ENCODE results near the gene SMC1A.
"Not testable (repeated sequence)": the region's sequence is repeated elsewhere in the genome, so short reads cannot be mapped to it uniquely, and the experiment has no call there.

Gene SMC1A

DNA sequence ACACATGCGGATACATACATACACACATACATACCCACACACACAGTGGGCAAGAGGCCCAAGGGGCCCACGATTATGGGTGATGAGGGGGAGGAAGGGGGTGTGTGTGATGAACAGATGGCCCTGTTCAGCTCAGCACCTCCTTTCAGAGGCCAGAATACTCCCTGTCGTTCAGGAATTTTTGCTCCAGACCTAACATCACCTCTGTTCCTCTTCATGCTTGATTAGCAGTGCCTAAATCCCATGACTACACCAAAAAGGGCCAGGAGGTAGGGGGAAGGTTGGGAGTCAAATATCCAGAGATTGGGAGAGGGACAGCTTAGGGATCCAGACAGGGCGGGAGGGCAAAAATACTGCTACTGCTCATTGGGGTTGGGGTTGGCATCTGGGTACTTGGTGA is 42.7 kb downstream of the SMC1A start:
- Histone ChIP-seq H3K27ac (ENCODE audit: low read depth in 2 of 2, low read length in 2 of 2) (no peak overlapping the region), H3K36me3 (ENCODE audit: control insufficient read depth in 2 of 2, insufficient read depth in 2 of 2, low read length in 2 of 2) (peaks cover 50 to 54% of the 10 kb centered on the region in 2 donors)

DNA sequence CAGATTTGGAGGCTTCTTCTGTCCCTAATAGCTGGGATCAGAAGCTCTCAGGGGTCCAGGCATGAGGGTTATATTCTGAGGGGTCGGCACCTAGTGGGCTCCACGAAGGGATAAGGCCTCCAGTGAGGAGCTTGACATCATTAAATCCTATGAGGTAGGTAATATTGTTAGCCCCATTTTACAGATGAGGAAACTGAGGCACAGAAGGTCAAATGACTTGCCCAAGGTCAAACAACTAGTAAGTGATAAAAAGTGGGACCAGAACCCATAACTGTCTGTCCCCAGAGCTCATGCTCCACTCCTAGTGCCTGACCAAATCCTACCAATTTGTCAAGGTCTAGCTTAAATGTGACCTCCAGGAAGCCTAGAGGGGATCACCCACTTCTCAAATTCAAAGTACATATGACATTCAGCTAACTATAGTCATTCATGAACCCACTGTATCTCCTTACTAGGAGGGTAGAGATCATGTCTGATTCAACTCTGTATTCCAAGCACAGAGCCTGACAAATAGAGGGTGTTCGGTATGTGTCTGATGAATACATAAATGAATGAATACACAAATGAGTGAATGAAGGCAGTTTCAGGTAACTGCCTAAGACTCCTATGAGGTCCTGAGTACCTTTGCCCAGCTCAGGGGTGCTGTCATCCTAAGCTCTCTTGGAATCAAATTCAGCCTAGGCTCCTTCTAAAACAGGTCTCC is 43.3 kb downstream of the SMC1A start:
- no peaks in the 10 kb centered on the region for H3K4me1 ChIP-seq (ENCODE audit: control insufficient read depth in 2 of 2, insufficient read depth in 2 of 2, low read length in 2 of 2)
- no peak overlapping the region for H3K27ac ChIP-seq (ENCODE audit: low read depth in 2 of 2, low read length in 2 of 2)
- no peak overlapping the region for H3K4me3 ChIP-seq (ENCODE audit: low read length in 2 of 2)
- H3K9me3 ChIP-seq (ENCODE audit: control insufficient read depth in 2 of 2, low read length in 2 of 2): no peaks in the 10 kb centered on the region
- no peak overlapping the region for H3K9ac ChIP-seq (ENCODE audit: low read depth in 1 of 2, low read length in 2 of 2)
- H3K27me3 ChIP-seq (ENCODE audit: control insufficient read depth in 2 of 2, insufficient read depth in 2 of 2, low read length in 2 of 2): no peaks in the 10 kb centered on the region
- H3K36me3 ChIP-seq (ENCODE audit: control insufficient read depth in 2 of 2, insufficient read depth in 2 of 2, low read length in 2 of 2): peaks cover 48 to 54% of the 10 kb centered on the region in 2 donors

More for the DNA sequence above, 42.7 kb downstream of the SMC1A start:
- no peak overlapping the region for H3K9ac ChIP-seq (ENCODE audit: low read depth in 1 of 2, low read length in 2 of 2)
- no peak overlapping the region for H3K4me3 ChIP-seq (ENCODE audit: low read length in 2 of 2)
- no peaks in the 10 kb centered on the region for H3K27me3 ChIP-seq (ENCODE audit: control insufficient read depth in 2 of 2, insufficient read depth in 2 of 2, low read length in 2 of 2)
- no peaks in the 10 kb centered on the region for H3K9me3 ChIP-seq (ENCODE audit: control insufficient read depth in 2 of 2, low read length in 2 of 2)
- no peaks in the 10 kb centered on the region for H3K4me1 ChIP-seq (ENCODE audit: control insufficient read depth in 2 of 2, insufficient read depth in 2 of 2, low read length in 2 of 2)

DNA sequence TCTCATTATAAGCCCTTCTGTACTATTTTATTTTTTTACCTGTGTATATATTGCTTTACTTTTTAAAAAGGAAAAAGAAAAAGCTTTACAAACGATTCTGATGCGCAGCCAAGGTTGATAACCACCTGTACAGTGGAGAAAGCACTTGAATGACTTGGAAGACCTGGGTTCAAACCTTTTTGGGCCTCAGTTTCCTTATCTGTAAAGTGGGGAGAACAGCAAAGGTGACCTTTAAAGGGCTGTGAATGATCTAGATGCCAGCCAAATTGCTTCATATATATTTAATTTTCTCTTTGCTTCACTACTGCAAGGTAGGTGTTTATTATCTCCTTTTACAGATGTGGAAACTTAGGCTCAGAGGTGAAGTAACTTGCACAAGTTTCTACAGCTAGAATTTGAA is 45.0 kb downstream of the SMC1A start:
- Histone ChIP-seq H3K27ac (ENCODE audit: low read depth in 2 of 2, low read length in 2 of 2) (no peak overlapping the region), H3K9me3 (ENCODE audit: control insufficient read depth in 2 of 2, low read length in 2 of 2) (no peaks in the 10 kb centered on the region), H3K27me3 (ENCODE audit: control insufficient read depth in 2 of 2, insufficient read depth in 2 of 2, low read length in 2 of 2) (no peaks in the 10 kb centered on the region), H3K4me3 (ENCODE audit: low read length in 2 of 2) (no peak overlapping the region), H3K9ac (ENCODE audit: low read depth in 1 of 2, low read length in 2 of 2) (no peak overlapping the region), H3K36me3 (ENCODE audit: control insufficient read depth in 2 of 2, insufficient read depth in 2 of 2, low read length in 2 of 2) (peaks cover 35 to 38% of the 10 kb centered on the region in 2 donors), H3K4me1 (ENCODE audit: control insufficient read depth in 2 of 2, insufficient read depth in 2 of 2, low read length in 2 of 2) (no peaks in the 10 kb centered on the region)

DNA sequence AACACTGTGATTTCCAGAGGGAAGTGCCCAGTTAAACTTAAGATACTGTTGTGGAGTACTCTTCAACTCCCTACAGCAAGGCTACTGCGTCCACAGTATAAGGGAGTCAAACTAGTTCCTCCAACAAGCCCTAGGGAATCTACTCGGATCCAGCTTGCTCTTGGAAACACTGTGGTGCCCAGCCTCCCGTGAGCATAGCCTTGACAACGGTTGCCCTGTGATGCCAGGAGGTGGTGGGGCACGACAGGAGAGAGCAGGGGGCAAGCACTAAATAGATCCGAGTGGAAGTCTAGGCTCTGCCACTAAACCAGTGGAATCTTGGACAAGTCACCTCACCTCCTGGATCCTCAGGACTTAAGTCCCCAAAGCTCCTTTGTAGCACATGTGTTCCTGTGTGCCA is 45.6 kb downstream of the SMC1A start:
- no peak overlapping the region for H3K4me3 ChIP-seq (ENCODE audit: low read length in 2 of 2)
- peaks cover 30 to 33% of the 10 kb centered on the region in 2 donors for H3K36me3 ChIP-seq (ENCODE audit: control insufficient read depth in 2 of 2, insufficient read depth in 2 of 2, low read length in 2 of 2)
- no peaks in the 10 kb centered on the region for H3K4me1 ChIP-seq (ENCODE audit: control insufficient read depth in 2 of 2, insufficient read depth in 2 of 2, low read length in 2 of 2)

DNA sequence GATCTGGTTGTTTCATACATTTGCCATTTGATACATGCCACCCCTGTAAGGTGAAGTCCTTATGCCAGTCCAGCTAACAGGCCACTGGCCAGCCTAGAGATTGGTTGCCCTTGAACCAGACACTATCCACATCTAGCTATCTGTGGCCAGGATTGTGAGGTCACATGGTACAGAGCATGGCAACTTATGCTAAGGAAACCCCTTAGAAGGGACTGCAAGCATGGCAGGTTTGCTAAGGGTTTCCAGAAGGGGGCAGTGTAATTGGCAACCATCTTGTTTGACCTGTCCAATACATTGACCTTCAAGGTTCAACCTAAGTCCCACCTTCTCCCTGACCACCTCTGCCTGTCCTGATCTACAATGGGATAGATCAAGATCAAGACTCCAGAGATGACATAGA is 47.5 kb downstream of the SMC1A start:
- no peak overlapping the region for H3K27ac ChIP-seq (ENCODE audit: low read depth in 2 of 2, low read length in 2 of 2)
- no peak overlapping the region for H3K9ac ChIP-seq (ENCODE audit: low read depth in 1 of 2, low read length in 2 of 2)
- no peaks in the 10 kb centered on the region for H3K4me1 ChIP-seq (ENCODE audit: control insufficient read depth in 2 of 2, insufficient read depth in 2 of 2, low read length in 2 of 2)
- H3K4me3 ChIP-seq (ENCODE audit: low read length in 2 of 2): no peak overlapping the region
- peaks cover 10 to 17% of the 10 kb centered on the region in 2 donors for H3K36me3 ChIP-seq (ENCODE audit: control insufficient read depth in 2 of 2, insufficient read depth in 2 of 2, low read length in 2 of 2)
- no peaks in the 10 kb centered on the region for H3K27me3 ChIP-seq (ENCODE audit: control insufficient read depth in 2 of 2, insufficient read depth in 2 of 2, low read length in 2 of 2)
- H3K9me3 ChIP-seq (ENCODE audit: control insufficient read depth in 2 of 2, low read length in 2 of 2): no peaks in the 10 kb centered on the region

More for the DNA sequence above, 45.6 kb downstream of the SMC1A start:
- no peak overlapping the region for H3K27ac ChIP-seq (ENCODE audit: low read depth in 2 of 2, low read length in 2 of 2)
- no peaks in the 10 kb centered on the region for H3K27me3 ChIP-seq (ENCODE audit: control insufficient read depth in 2 of 2, insufficient read depth in 2 of 2, low read length in 2 of 2)
- no peaks in the 10 kb centered on the region for H3K9me3 ChIP-seq (ENCODE audit: control insufficient read depth in 2 of 2, low read length in 2 of 2)
- no peak overlapping the region for H3K9ac ChIP-seq (ENCODE audit: low read depth in 1 of 2, low read length in 2 of 2)

DNA sequence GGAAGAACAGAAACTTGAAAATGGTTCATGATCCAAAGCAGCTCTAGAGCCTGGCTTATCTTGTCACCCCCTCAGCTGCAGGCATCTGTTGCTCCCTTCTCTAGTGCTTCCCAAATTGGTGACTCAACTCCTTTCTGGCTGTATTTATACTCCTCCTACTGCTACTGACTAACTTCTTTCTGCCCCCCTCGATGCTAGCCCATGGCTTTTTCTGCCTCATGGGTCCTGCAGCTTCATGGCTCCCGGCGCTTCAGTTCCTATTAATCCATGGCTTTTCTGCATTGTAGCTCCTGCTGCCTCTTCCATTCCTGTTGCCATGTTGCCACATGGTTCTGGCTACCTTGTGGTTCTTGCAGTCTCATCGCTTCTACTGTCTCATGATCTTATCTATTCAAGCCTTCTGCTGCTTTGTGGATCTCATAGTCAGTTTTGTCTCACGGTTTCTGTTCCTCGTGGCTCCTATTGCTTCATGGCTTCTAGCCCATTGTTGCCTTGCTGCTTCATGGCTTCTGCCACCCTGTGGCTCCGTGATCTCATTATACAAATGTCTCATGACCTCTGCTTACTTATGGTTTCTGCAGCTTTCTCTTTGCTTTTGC is 48.1 kb downstream of the SMC1A start:
- no peaks in the 10 kb centered on the region for H3K9me3 ChIP-seq (ENCODE audit: control insufficient read depth in 2 of 2, low read length in 2 of 2)
- H3K27ac ChIP-seq (ENCODE audit: low read depth in 2 of 2, low read length in 2 of 2): no peak overlapping the region

DNA sequence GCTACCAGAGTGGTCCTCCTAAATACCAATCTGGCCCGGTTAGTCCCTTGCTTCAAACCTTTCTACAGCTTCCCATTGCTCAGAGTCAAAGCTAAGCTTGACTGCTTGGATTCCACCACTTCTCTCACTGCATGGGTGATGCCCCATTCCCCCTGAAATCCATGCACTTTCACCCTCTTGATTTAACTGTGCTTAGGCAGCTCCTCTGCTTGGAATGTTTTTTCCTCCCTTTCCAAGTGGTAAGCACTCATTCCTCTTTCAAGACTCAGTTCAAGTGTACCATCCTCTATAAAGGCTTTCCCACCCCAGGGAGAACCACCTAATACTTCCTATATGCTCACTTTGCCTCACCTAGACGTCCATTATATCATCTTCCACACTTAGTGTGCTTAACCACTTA is 49.1 kb downstream of the SMC1A start:
- H3K9me3 ChIP-seq (ENCODE audit: control insufficient read depth in 2 of 2, low read length in 2 of 2): no peaks in the 10 kb centered on the region
- no peak overlapping the region for H3K27ac ChIP-seq (ENCODE audit: low read depth in 2 of 2, low read length in 2 of 2)
- H3K36me3 ChIP-seq (ENCODE audit: control insufficient read depth in 2 of 2, insufficient read depth in 2 of 2, low read length in 2 of 2): peaks cover 0 to 3% of the 10 kb centered on the region in 2 donors
- H3K4me1 ChIP-seq (ENCODE audit: control insufficient read depth in 2 of 2, insufficient read depth in 2 of 2, low read length in 2 of 2): no peaks in the 10 kb centered on the region
- no peak overlapping the region for H3K4me3 ChIP-seq (ENCODE audit: low read length in 2 of 2)
- H3K27me3 ChIP-seq (ENCODE audit: control insufficient read depth in 2 of 2, insufficient read depth in 2 of 2, low read length in 2 of 2): no peaks in the 10 kb centered on the region
- H3K9ac ChIP-seq (ENCODE audit: low read depth in 1 of 2, low read length in 2 of 2): no peak overlapping the region

More for the DNA sequence above, 48.1 kb downstream of the SMC1A start:
- peaks cover 4 to 12% of the 10 kb centered on the region in 2 donors for H3K36me3 ChIP-seq (ENCODE audit: control insufficient read depth in 2 of 2, insufficient read depth in 2 of 2, low read length in 2 of 2)
- H3K4me3 ChIP-seq (ENCODE audit: low read length in 2 of 2): no peak overlapping the region
- H3K9ac ChIP-seq (ENCODE audit: low read depth in 1 of 2, low read length in 2 of 2): no peak overlapping the region
- no peaks in the 10 kb centered on the region for H3K27me3 ChIP-seq (ENCODE audit: control insufficient read depth in 2 of 2, insufficient read depth in 2 of 2, low read length in 2 of 2)
- no peaks in the 10 kb centered on the region for H3K4me1 ChIP-seq (ENCODE audit: control insufficient read depth in 2 of 2, insufficient read depth in 2 of 2, low read length in 2 of 2)

DNA sequence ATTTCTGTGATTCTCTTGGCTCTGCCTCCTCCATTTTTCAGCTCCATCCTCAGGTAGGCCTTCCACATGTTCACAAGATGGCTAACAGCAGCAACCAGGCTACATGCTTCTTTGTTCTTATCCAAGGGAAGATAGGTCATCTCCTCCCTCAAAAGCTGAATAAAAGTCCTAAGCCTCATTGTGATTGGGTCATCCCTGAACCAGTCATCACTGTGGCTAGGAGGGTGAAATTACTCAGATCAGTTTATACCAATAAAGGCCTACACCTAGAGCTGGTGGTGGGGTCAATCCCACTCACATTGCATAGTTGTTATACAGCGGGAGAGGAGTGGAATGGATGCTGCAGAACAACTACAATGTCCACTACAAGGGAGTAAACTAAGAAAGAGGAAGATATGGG is 56.0 kb downstream of the SMC1A start:
- not testable (repeated sequence) for H3K4me1 ChIP-seq (ENCODE audit: control insufficient read depth in 2 of 2, insufficient read depth in 2 of 2, low read length in 2 of 2); H3K36me3 ChIP-seq (ENCODE audit: control insufficient read depth in 2 of 2, insufficient read depth in 2 of 2, low read length in 2 of 2); H3K9me3 ChIP-seq (ENCODE audit: control insufficient read depth in 2 of 2, low read length in 2 of 2); H3K27me3 ChIP-seq (ENCODE audit: control insufficient read depth in 2 of 2, insufficient read depth in 2 of 2, low read length in 2 of 2); H3K27ac ChIP-seq (ENCODE audit: low read depth in 2 of 2, low read length in 2 of 2); H3K9ac ChIP-seq (ENCODE audit: low read depth in 1 of 2, low read length in 2 of 2); H3K4me3 ChIP-seq (ENCODE audit: low read length in 2 of 2)

DNA sequence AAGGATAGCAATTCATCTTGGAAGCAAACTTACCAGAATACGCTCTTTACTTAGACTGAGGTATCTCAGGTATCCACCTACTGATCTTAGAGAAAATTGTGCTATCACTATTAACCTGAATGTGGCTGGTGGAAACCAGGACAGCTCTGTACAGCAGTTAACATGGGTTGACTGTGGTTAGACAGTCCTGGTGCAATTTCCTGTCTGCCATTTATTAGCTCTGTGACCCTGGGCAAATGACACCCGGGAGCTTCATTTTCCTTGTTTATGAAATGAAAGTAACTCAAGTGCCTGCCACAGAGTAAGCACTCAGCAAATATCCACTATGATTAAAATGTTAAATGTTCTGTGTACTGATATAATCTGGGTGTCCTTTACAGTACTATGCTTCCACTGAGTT is 60.0 kb downstream of the SMC1A start:
- Histone ChIP-seq H3K36me3 (ENCODE audit: control insufficient read depth in 2 of 2, insufficient read depth in 2 of 2, low read length in 2 of 2) (no peaks in the 10 kb centered on the region), H3K4me3 (ENCODE audit: low read length in 2 of 2) (no peak overlapping the region), H3K27ac (ENCODE audit: low read depth in 2 of 2, low read length in 2 of 2) (no peak overlapping the region), H3K4me1 (ENCODE audit: control insufficient read depth in 2 of 2, insufficient read depth in 2 of 2, low read length in 2 of 2) (no peaks in the 10 kb centered on the region), H3K27me3 (ENCODE audit: control insufficient read depth in 2 of 2, insufficient read depth in 2 of 2, low read length in 2 of 2) (no peaks in the 10 kb centered on the region), H3K9me3 (ENCODE audit: control insufficient read depth in 2 of 2, low read length in 2 of 2) (no peaks in the 10 kb centered on the region), H3K9ac (ENCODE audit: low read depth in 1 of 2, low read length in 2 of 2) (no peak overlapping the region)

DNA sequence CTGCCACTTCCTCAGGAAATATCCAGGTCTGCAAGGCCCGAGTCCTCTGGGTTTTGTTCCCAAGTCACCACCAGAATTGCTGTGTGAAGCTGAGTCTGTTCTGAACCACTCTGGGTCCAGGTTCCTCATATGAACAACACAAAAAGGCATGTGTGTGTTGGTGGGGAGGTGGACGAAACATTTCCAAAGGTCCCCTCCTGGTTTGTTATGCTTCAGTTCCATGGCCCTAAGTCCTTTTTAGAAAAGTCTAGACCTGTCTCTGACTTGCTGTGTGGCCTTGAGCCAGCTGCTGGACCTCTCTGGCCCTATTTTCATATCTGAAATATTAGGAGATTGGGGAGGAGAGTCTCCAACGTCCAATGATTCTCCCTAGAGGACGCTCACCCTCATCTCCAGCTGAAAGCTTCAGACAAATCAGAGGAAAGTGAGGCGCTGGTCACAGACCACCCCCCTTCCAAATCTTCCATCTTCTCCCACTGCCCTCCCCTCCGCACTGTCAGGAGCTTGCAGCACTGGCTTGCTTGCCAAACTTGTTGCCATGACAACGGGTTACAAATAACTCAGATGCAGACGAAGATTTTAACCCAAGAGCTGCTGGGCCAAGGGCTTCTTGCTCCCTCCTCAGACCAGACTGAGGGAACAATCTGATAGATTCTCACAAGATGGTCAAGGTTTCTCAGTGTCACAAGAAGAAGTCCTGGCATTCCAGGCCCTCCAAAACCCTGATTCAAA is 64.5 kb downstream of the SMC1A start:
- Histone ChIP-seq H3K9me3 (ENCODE audit: control insufficient read depth in 2 of 2, low read length in 2 of 2) (no peaks in the 10 kb centered on the region), H3K9ac (ENCODE audit: low read depth in 1 of 2, low read length in 2 of 2) (no peak overlapping the region), H3K4me3 (ENCODE audit: low read length in 2 of 2) (no peak overlapping the region), H3K36me3 (ENCODE audit: control insufficient read depth in 2 of 2, insufficient read depth in 2 of 2, low read length in 2 of 2) (no peaks in the 10 kb centered on the region), H3K27me3 (ENCODE audit: control insufficient read depth in 2 of 2, insufficient read depth in 2 of 2, low read length in 2 of 2) (no peaks in the 10 kb centered on the region), H3K27ac (ENCODE audit: low read depth in 2 of 2, low read length in 2 of 2) (no peak overlapping the region), H3K4me1 (ENCODE audit: control insufficient read depth in 2 of 2, insufficient read depth in 2 of 2, low read length in 2 of 2) (no peaks in the 10 kb centered on the region)
